ENCODE results near the gene UCP2. TPM values are rescaled to one million over a fixed set of nuclear protein-coding genes. Genes with fewer than 3 reads are reported as not detected.
A peak's percentile ranks its signal among the peaks of the same experiment; 100 is the strongest.

The UCP2 gene
- total and polyA plus RNA-seq, 9 of the 15 experiments (the other 6 are each of a cell fraction or from before 2014, with no cell fraction given) = 19.2 to 216 (median 87.9) TPM

DNA sequence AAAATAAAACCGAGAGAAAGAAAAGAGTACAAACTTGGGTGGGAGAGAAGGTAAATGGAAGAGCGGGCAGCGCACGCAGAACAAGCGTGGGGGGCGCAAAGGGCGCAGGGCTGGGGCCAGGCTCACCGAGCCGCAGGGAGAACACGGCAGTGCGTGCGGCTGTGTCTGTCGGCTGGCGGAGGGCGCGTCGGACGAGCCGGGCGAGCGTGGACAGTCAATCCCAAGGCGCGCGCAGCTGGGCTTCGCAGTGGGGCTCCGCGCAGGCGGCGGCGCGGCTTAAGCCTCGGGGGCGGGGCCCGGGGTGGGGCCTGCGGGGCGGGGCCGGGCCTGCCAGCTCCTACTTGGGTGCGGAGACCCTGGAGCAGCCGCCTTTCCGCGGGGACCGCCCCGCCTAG, at the start of gene UCP2 (continued):
- TF ChIP-seq KHSRP (IDR thresholded peaks at IDR 0.05) = no peak
- TF ChIP-seq GTF2F1 (IDR thresholded peaks at IDR 0.05; ENCODE audit: low read depth, low read length) = no peak
- no peak for TF ChIP-seq TRIM24 (IDR thresholded peaks at IDR 0.05)
- TF ChIP-seq ZNF24 (IDR thresholded peaks at IDR 0.05) = peak; percentile 55; the same call in 1 of the 2 replicates
- TF ChIP-seq ZNF263 (CRISPR knock-in tag; IDR thresholded peaks at IDR 0.05; ENCODE audit: borderline replicate concordance) = peak; percentile 2; the same call in 1 of the 2 replicates
- no peak for TF ChIP-seq HOXB6 (CRISPR knock-in tag; IDR thresholded peaks at IDR 0.05; ENCODE audit: borderline replicate concordance)
- no peak for TF ChIP-seq ZNF707 (CRISPR knock-in tag; conservative IDR thresholded peaks at IDR 0.05)
- no peak for TF ChIP-seq EP400 (IDR thresholded peaks at IDR 0.05)
- TF ChIP-seq HMBOX1 (IDR thresholded peaks at IDR 0.05) = no peak
- TF ChIP-seq SMC3 (conservative IDR thresholded peaks at IDR 0.05; ENCODE audit: insufficient read depth, low read depth, low read length) = no peak
- TF ChIP-seq, protein P1, sequence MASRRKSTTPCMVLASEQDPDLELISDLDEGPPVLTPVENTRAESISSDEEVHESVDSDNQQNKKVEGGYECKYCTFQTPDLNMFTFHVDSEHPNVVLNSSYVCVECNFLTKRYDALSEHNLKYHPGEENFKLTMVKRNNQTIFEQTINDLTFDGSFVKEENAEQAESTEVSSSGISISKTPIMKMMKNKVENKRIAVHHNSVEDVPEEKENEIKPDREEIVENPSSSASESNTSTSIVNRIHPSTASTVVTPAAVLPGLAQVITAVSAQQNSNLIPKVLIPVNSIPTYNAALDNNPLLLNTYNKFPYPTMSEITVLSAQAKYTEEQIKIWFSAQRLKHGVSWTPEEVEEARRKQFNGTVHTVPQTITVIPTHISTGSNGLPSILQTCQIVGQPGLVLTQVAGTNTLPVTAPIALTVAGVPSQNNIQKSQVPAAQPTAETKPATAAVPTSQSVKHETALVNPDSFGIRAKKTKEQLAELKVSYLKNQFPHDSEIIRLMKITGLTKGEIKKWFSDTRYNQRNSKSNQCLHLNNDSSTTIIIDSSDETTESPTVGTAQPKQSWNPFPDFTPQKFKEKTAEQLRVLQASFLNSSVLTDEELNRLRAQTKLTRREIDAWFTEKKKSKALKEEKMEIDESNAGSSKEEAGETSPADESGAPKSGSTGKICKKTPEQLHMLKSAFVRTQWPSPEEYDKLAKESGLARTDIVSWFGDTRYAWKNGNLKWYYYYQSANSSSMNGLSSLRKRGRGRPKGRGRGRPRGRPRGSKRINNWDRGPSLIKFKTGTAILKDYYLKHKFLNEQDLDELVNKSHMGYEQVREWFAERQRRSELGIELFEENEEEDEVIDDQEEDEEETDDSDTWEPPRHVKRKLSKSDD (conservative IDR thresholded peaks at IDR 0.05; ENCODE audit: low read length) = no peak
- no peak for TF ChIP-seq HIVEP1 (CRISPR knock-in tag; IDR thresholded peaks at IDR 0.05)
- TF ChIP-seq POU5F1 (IDR thresholded peaks at IDR 0.05; ENCODE audit: borderline replicate concordance, low read depth, low read length, partially characterized antibody) = no peak
- TF ChIP-seq ZBTB7A (IDR thresholded peaks at IDR 0.05; ENCODE audit: borderline replicate concordance, control insufficient read depth, low read depth, low read length) = peak; percentile 75; the same call in 1 of the 2 replicates
- TF ChIP-seq ZNF124 (CRISPR knock-in tag; IDR thresholded peaks at IDR 0.05) = no peak
- TF ChIP-seq HNRNPK (IDR thresholded peaks at IDR 0.05; ENCODE audit: low read depth, low read length, poor library complexity, severe bottlenecking) = no peak
- TF ChIP-seq DDX20 (tag; IDR thresholded peaks at IDR 0.05; ENCODE audit: low read depth) = no peak
- TF ChIP-seq SNAPC5 (CRISPR knock-in tag; IDR thresholded peaks at IDR 0.05) = no peak
- TF ChIP-seq, protein P2, sequence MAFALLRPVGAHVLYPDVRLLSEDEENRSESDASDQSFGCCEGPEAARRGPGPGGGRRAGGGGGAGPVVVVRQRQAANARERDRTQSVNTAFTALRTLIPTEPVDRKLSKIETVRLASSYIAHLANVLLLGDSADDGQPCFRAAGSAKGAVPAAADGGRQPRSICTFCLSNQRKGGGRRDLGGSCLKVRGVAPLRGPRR (CRISPR knock-in tag; IDR thresholded peaks at IDR 0.05) = no peak
- no peak for TF ChIP-seq CCAR2 (IDR thresholded peaks at IDR 0.05; ENCODE audit: low read depth, low read length)
- no peak for TF ChIP-seq ZNF274 (IDR thresholded peaks at IDR 0.05; ENCODE audit: borderline replicate concordance, low read depth, low read length)
- TF ChIP-seq PTTG1 (tag; IDR thresholded peaks at IDR 0.05; ENCODE audit: low read depth) = no peak
- TF ChIP-seq ELF1 (tag; IDR thresholded peaks at IDR 0.05) = no peak
- no peak for TF ChIP-seq CEBPB (tag; IDR thresholded peaks at IDR 0.05)
- TF ChIP-seq NONO (IDR thresholded peaks at IDR 0.05; ENCODE audit: low read depth in 2 of 2, low read length in 1 of 2) = no peak
- TF ChIP-seq USF2 (CRISPR knock-in tag; IDR thresholded peaks at IDR 0.05) = no peak
- no peak for TF ChIP-seq ZKSCAN3 (CRISPR knock-in tag; IDR thresholded peaks at IDR 0.05)

Measured in K562 (cell line).